GM12878 (cell line): ENCODE results near the gene EHBP1. TPM values are rescaled to one million over a fixed set of nuclear protein-coding genes. Genes with fewer than 3 reads are reported as not detected.

Experiments used
- ATAC-seq: fragments of 200-7000 bp; cut with Tn5 transposase; 3 replicates; pipeline ENCODE4 v1.9.1; 2020; ENCODE audit warnings: mild to moderate bottlenecking, moderate library complexity
- BruUV-seq: library from RNA; stranded (reverse); fragments of 400-500 nt; replicated peaks from 2 replicates; lab custom pipeline; 2021; lab: Mats Ljungman, UMichigan
- CTCF ChIA-PET: fragments of 300-600 bp; sonication (Branson Sonifier 250); formaldehyde crosslinking; extraction: SDS; loops from one replicate; lab custom pipeline; 2021; ENCODE audit warnings: inconsistent platforms; lab: Yijun Ruan, JAX
- POLR2A ChIA-PET: fragments of 350-600 bp; formaldehyde crosslinking; extraction: SDS; loops from one replicate; lab custom pipeline; 2021; ENCODE audit warnings: inconsistent platforms; lab: Charles Lee
- RAD21 ChIA-PET: fragments of 300-600 bp; sonication (Branson Sonifier 250); formaldehyde crosslinking; loops from one replicate; lab custom pipeline; 2023; ENCODE audit warnings: antibody characterized with exemption; ENCODE audit not compliant: unreplicated experiment; lab: Charles Lee
- SMC1A ChIA-PET: fragments of 300-600 bp; sonication (Branson Sonifier 250); formaldehyde crosslinking; loops from one replicate; lab custom pipeline; 2023; ENCODE audit not compliant: unreplicated experiment, uncharacterized antibody; lab: Charles Lee
- DNase-seq: peaks from one replicate; pipeline ENCODE4 v3.0.0-alpha.2; 2011; ENCODE audit warnings: low read depth, low spot score
- FAIRE-seq: peaks from 3 replicates; lab custom pipeline; 2011; peaks lifted over from hg19 to GRCh38; lab: Jason Lieb, UNC
- H2AFZ ChIP-seq: 2 replicates; pipeline ENCODE4 v1.6.0; 2011; ENCODE audit warnings: low read depth, low read length, control low read depth; ENCODE audit not compliant: control insufficient read depth
- H3K27ac ChIP-seq: 2 replicates; pipeline ENCODE4 v1.5.1; 2011; ENCODE audit warnings: control low read depth; ENCODE audit not compliant: control insufficient read depth, insufficient read depth
- H3K27me3 ChIP-seq, 2 experiments: replicated peaks in 1 of 2; 2 replicates each; pipeline versions ENCODE4 v1.6.0 to v1.6.1; 2011; ENCODE audit warnings: low read length in 1 of 2; ENCODE audit not compliant: control insufficient read depth in 2 of 2, insufficient read depth in 2 of 2
- H3K36me3 ChIP-seq, 2 experiments: 2 replicates each; pipeline ENCODE4 v1.5.1; 2011; ENCODE audit warnings: low read length in 1 of 2; ENCODE audit not compliant: control insufficient read depth in 2 of 2, insufficient read depth in 2 of 2
- H3K4me1 ChIP-seq: 2 replicates; pipeline ENCODE4 v1.6.1; 2011; ENCODE audit warnings: mild to moderate bottlenecking, low read length, moderate library complexity, mixed read lengths; ENCODE audit not compliant: control insufficient read depth, insufficient read depth
- H3K4me2 ChIP-seq: 2 replicates; pipeline ENCODE4 v1.6.0; 2011; ENCODE audit warnings: control low read depth; ENCODE audit not compliant: control insufficient read depth, insufficient read depth
- H3K4me3 ChIP-seq: fragments of 200-600 bp; sonication (generic); 2 replicates; pipeline ENCODE4 v1.5.1; 2016
- H3K79me2 ChIP-seq: 2 replicates; pipeline ENCODE4 v1.6.0; 2011; ENCODE audit warnings: low read length; ENCODE audit not compliant: control insufficient read depth, insufficient read depth
- H3K9ac ChIP-seq: 2 replicates; pipeline ENCODE4 v1.8.0; 2011; ENCODE audit warnings: low read length, control low read depth, mixed read lengths; ENCODE audit not compliant: control insufficient read depth, insufficient read depth
- H3K9me3 ChIP-seq: replicated peaks from 3 replicates; pipeline ENCODE4 v1.5.1; 2011; ENCODE audit warnings: mild to moderate bottlenecking, low read length; ENCODE audit not compliant: control insufficient read depth, insufficient read depth
- H4K20me1 ChIP-seq: 2 replicates; pipeline ENCODE4 v1.6.0; 2011; ENCODE audit not compliant: control insufficient read depth, insufficient read depth
- CBX5 ChIP-seq: sonication (generic); IDR thresholded peaks from 2 replicates; pipeline ENCODE4 v1.6.1; 2016; ENCODE audit warnings: low read depth, moderate library complexity, mild to moderate bottlenecking, inconsistent platforms
- CUX1 ChIP-seq: IDR thresholded peaks from 2 replicates; pipeline ENCODE4 v1.6.1; 2012; ENCODE audit warnings: improper control_type of control experiment, low read depth, low read length; ENCODE audit not compliant: insufficient replicate concordance
- KAT2A ChIP-seq: conservative IDR thresholded peaks from 2 replicates; pipeline ENCODE4 v1.6.1; 2011; ENCODE audit warnings: low read depth, low read length; ENCODE audit not compliant: control insufficient read depth
- KDM1A ChIP-seq: fragments of 200-600 bp; sonication (generic); IDR thresholded peaks from 2 replicates; pipeline ENCODE4 v1.6.1; 2016; ENCODE audit warnings: borderline replicate concordance
- MYB ChIP-seq: fragments of 150-350 bp; IDR thresholded peaks from 2 replicates; pipeline ENCODE4 v1.6.1; 2014; ENCODE audit warnings: mild to moderate bottlenecking, low read depth, low read length, borderline replicate concordance
- MYC ChIP-seq: IDR thresholded peaks from 2 replicates; pipeline ENCODE4 v1.6.1; 2011; ENCODE audit warnings: mild to moderate bottlenecking, low read length, moderate library complexity, inconsistent platforms; ENCODE audit not compliant: insufficient read depth, insufficient replicate concordance, insufficient read length, severe bottlenecking
- NR2C2 ChIP-seq: IDR thresholded peaks from 2 replicates; pipeline ENCODE4 v1.6.1; 2011; ENCODE audit warnings: borderline replicate concordance, low read depth; ENCODE audit not compliant: control insufficient read depth, insufficient read length
- NRF1 ChIP-seq: conservative IDR thresholded peaks from 2 replicates; pipeline ENCODE4 v1.6.1; 2011; ENCODE audit warnings: mild to moderate bottlenecking, low read depth, low read length, improper control_type of control experiment
- RELA ChIP-seq: fragments of 450-650 bp; IDR thresholded peaks from 2 replicates; pipeline ENCODE4 v1.8.0; 2014; ENCODE audit warnings: borderline replicate concordance; ENCODE audit not compliant: partially characterized antibody
- ZNF217 ChIP-seq: fragments of 450-650 bp; IDR thresholded peaks from 2 replicates; pipeline ENCODE4 v1.6.1; 2017; ENCODE audit warnings: antibody characterized with exemption, mild to moderate bottlenecking
- ZNF24 ChIP-seq: fragments of 450-650 bp; IDR thresholded peaks from 2 replicates; pipeline ENCODE4 v1.6.1; 2017; ENCODE audit warnings: antibody characterized with exemption, mild to moderate bottlenecking
- ZNF592 ChIP-seq: fragments of 450-650 bp; IDR thresholded peaks from 2 replicates; pipeline ENCODE4 v1.6.1; 2017; ENCODE audit warnings: mild to moderate bottlenecking, moderate library complexity
- in situ Hi-C: fragments of 300-500 bp; cut with MboI; formaldehyde crosslinking; loops from 9 replicates; pipeline ENCODE4 v1.14.3; 2018; ENCODE audit warnings: mixed read lengths
- intact Hi-C: fragments of 100-400 bp; cut with micrococcal nuclease; formaldehyde crosslinking; loops from one replicate; pipeline ENCODE4 v1.14.2; 2022; ENCODE audit not compliant: unreplicated experiment
- polyA plus RNA-seq, 11 experiments: library from polyadenylated mRNA; depleted of rRNA in 4 of 11; unstranded in 6 of 11; stranded (reverse) in 5 of 11; fragments of >200 nt; fragmentation: Nextera tagmentation in 4 of 11; fragmentation: Illumina TruSeq in 1 of 11; extraction: Ambion mirVana in 4 of 11; extraction: Trizol in 1 of 11; gene quantifications; 1 replicate in 1 of 11; 2 replicates in 10 of 11; pipeline versions ENCODE4 v1.2.1 to v1.2.3, GENCODE V29; 2011 to 2016; ENCODE audit warnings: inconsistent platforms in 2 of 11, missing spikeins in 2 of 11, low read depth in 1 of 11
- total RNA-seq, 4 experiments: library from RNA; depleted of rRNA in 3 of 4; stranded (reverse); fragments of >200 nt in 3 of 4; fragmentation: Illumina TruSeq in 1 of 4; extraction: Trizol in 1 of 4; gene quantifications; 2 replicates each; pipeline versions ENCODE4 v1.2.1 to v1.2.3, GENCODE V29; 2013 to 2021

Gene EHBP1
- total and polyA plus RNA-seq, 10 of the 15 experiments (the other 5 are each of a cell fraction or from before 2014, with no cell fraction given): 5.7 to 26.1 (median 13.6) TPM

GRCh38 chr2:62803961-62804360, 98.4 kb downstream of the EHBP1 start:
- intact Hi-C loops (no loop called here), in situ Hi-C loops (no loop called here)
- H4K20me1 ChIP-seq: no peaks in the 10 kb centered on the region
- FAIRE-seq (no peak), ATAC-seq (no peak), DNase-seq (no peak)
- H3K9ac ChIP-seq: no peak overlapping the region
- ChIA-PET SMC1A (interaction anchor here (0.6 to 1.9 kb wide), 2 partner anchors 8 to 11 kb away, joined by 3 to 5 read pairs; no protein-coding TSS in a partner anchor), RAD21 (no interaction called here), POLR2A (interaction anchor here (0.6 kb wide), 1 partner anchor 664 kb away, joined by 4 read pairs; no protein-coding TSS in a partner anchor), CTCF (interaction anchor here (0.6 to 1.3 kb wide), 4 partner anchors 8 to 219 kb away, joined by 3 read pairs; no protein-coding TSS in a partner anchor)
- no peak overlapping the region for H3K4me3 ChIP-seq
- no peak overlapping the region for H3K27ac ChIP-seq
- H3K36me3 ChIP-seq: no peaks in the 10 kb centered on the region; a peak in 1 of 4 replicates
- no peaks in the 10 kb centered on the region; the same call in 2 of the 3 replicates for H3K9me3 ChIP-seq
- no peaks in the 10 kb centered on the region for H3K27me3 ChIP-seq
- no peaks in the 10 kb centered on the region; the same call in 1 of the 2 replicates for H3K4me1 ChIP-seq
- no peaks in the 10 kb centered on the region; the same call in 1 of the 2 replicates for H3K79me2 ChIP-seq
- no TSS peak for BruUV-seq
- no peak overlapping the region for H2AFZ ChIP-seq
- TF ChIP-seq ZNF24: no peak
- TF ChIP-seq NR2C2: no peak
- no peak for TF ChIP-seq RELA
- TF ChIP-seq KAT2A: no peak
- TF ChIP-seq ZNF217: no peak
- no peak for TF ChIP-seq KDM1A
- TF ChIP-seq NRF1: no peak
- TF ChIP-seq CUX1: no peak
- TF ChIP-seq ZNF592: no peak
- TF ChIP-seq MYB: no peak
- no peak for TF ChIP-seq CBX5
- no peak for TF ChIP-seq MYC
- no peak overlapping the region for H3K4me2 ChIP-seq
